HG03432 (cell line): Measurements from ENCODE around the gene FOXN3.
"Not testable (repeated sequence)": the region's sequence is repeated elsewhere in the genome, so short reads cannot be mapped to it uniquely, and the experiment has no call there.

Experiments used
- ATAC-seq: cut with Tn5 transposase; IDR thresholded peaks from one replicate; pipeline ENCODE4 v1.9.1; 2021; ENCODE audit warnings: mild to moderate bottlenecking, moderate library complexity; ENCODE audit not compliant: unreplicated experiment

Gene FOXN3

DNA sequence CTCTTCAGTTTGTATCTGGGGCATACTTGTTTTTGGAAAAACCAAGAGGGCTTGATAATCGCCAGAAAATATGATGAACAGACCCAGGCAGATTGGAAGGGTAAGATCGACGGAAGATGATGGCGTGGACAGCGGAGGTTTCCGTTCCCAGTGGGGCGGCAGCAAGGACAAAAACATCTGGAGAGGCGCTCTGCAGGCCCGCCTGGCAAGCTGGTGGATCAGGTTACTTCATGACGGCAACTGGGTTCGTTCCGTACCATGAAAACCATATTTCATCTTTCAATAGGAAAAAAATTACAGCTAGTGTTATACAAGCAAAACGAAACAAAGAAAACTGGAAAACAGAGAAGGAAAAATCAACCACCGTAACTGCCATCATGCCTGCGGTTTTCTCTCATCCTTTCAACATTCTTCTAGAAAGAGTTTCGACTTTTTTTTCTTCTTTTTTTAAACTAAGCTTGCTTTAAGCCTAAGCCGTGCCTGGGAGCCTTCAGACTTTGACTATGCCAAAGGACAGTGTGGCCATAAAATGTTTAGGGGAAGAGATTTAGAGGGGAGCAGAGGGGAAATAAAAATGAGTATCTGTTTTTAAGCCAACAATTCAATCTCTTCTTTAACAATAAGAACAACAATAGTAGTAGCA lies 210.5 kb downstream of the FOXN3 start:
- no peak for ATAC-seq

DNA sequence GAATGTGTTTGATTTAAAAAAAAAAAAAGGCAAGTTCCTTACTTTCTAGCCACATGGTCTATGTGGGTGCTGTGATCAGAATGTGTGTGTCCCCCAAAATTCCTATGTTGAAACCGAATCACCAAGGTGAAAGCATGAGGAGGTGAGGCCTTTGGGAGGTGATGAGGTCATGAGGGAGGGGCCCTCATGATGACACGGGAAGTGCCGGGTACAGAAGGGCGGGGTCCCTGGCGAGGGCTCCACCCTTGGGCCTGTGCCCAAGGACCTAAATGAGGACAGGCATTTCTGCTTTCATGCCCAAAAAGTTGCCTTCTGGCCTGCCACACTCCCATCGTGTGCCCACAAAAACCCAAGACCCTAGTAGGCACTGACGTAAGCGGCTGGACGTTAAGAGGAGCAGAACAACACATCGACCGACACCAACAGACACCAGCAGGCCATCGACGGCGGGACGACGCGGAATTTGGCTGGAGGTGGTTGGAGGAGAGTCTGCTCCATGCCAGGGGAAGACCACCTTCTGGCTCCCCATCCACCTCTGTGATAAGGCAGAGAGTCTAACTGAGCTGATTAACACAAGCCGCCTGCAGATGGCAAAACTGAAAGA lies 211.8 kb downstream of the FOXN3 start:
- ATAC-seq = no peak

DNA sequence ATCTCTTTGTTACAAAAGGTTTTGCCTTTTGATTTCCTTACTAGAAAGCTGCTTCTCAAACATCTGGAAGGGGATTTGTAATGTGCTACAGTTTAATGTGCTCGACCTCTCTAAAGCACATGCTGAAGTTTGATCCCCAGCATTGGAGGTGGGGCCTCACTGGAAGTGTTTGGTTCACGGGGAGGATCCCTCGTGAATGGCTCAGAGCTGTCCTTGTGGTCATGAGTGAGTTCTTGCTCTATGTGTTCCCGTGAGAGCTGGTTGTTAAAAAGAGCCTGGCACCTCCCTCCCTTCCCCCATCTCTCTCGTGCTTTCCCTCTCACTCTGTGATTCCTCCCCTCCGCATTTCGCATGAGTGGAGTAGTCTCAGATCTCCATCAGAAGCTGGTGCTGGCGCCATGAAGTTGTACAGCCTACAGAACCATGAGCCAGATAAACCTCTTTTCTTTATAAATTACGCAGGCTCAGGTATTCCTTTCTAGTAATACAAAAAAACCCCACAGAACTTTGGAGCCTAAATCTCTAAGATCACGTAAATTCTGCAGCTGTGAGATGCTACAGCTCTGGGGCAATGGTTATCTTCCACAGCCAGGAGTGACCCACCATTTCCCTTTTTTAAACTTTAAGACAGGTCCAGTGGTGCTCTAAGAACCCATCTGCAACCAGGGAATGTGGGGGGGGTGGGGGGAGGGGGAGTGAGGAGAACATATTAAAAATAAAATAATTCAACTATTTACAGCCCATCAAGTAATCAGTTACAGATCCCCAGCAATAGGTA lies 214.4 kb downstream of the FOXN3 start:
- no peak for ATAC-seq

- peak; percentile 47 for ATAC-seq
Measured at GRCh38 chr14:89201645-89202044, 215.4 kb downstream of the FOXN3 start.

GRCh38 chr14:89199357-89199756 lies 217.7 kb downstream of the FOXN3 start:
- ATAC-seq = not testable (repeated sequence)

GRCh38 chr14:89198544-89199329 lies 218.3 kb downstream of the FOXN3 start:
- no peak for ATAC-seq

- no peak for ATAC-seq
Measured at GRCh38 chr14:89197623-89198022, 219.4 kb downstream of the FOXN3 start.

DNA sequence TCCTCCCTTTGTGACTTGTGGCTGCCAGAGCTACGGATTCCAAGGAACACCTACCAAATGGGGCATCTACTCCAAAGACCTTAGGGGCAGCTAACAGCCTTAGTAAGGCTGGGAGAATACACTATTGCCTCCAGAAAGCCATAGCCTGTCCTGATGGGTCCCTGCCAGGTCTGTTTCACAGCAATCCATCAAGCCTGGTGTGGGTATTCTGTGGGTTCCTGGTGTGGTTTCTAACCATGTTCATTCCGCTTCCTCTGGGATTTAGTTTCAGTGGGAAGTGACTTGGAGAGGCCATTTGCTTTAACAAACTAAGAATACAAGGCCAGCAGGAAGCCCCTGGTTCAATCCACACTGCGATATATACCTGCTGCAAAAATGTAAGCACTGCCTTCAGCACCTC lies 220.5 kb downstream of the FOXN3 start:
- ATAC-seq = no peak

DNA sequence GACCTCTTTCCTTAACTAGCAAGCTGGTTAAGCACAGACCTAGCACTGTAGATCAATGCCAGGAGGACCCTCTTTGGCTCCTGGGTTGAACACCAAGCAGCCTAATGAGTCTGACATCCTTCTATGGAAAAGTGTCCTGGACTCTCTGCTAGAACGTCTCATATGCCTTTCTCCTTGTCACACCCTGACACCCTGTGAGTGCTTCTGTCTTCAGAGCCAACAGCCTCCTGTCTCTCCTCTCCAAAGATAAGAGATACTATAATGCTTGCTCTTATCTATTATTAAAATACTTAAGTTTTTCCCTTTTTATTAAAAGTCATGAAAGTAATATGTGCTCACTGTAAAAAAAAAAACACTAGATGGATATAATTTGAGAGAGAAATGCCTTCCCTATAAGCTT lies 222.7 kb downstream of the FOXN3 start:
- ATAC-seq = no peak

GRCh38 chr14:89190765-89191513 lies 226.1 kb downstream of the FOXN3 start:
- no peak for ATAC-seq

GRCh38 chr14:89188492-89188891 lies 228.5 kb downstream of the FOXN3 start:
- ATAC-seq = no peak

GRCh38 chr14:89187501-89187900 lies 229.5 kb downstream of the FOXN3 start:
- no peak for ATAC-seq

DNA sequence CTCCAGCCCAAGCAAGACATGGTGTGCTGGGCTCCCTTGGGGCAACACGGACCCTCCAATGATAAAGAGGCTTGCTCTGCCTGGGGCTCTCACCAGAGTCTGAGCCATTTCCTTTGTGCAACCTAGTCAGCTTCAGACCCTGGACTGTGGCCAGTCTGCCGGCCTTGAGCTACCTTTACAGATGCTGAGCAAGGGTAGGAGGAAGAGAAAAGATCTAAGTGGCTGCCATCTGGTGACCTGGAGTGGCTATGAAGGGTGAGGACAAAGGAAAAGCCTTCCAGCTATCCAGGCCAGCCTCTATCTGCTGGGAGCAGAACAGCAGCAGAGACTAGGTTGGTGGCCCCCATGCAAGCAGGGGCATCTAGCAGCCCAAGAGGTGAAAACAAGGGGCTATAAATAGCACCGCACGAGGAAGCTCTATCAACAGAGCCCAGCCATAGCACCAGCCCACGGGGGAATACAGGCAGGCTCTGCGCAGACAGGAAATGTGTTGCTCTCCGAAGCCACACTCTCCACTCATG lies 230.1 kb downstream of the FOXN3 start:
- peak; percentile 64 for ATAC-seq

- no peak for ATAC-seq
Measured at GRCh38 chr14:89185919-89186855, 230.8 kb downstream of the FOXN3 start.

GRCh38 chr14:89184952-89185351 lies 232.1 kb downstream of the FOXN3 start:
- no peak for ATAC-seq

- ATAC-seq = no peak
Measured at GRCh38 chr14:89182326-89182725, 234.7 kb downstream of the FOXN3 start.

GRCh38 chr14:89180546-89180945 lies 236.5 kb downstream of the FOXN3 start:
- no peak for ATAC-seq

DNA sequence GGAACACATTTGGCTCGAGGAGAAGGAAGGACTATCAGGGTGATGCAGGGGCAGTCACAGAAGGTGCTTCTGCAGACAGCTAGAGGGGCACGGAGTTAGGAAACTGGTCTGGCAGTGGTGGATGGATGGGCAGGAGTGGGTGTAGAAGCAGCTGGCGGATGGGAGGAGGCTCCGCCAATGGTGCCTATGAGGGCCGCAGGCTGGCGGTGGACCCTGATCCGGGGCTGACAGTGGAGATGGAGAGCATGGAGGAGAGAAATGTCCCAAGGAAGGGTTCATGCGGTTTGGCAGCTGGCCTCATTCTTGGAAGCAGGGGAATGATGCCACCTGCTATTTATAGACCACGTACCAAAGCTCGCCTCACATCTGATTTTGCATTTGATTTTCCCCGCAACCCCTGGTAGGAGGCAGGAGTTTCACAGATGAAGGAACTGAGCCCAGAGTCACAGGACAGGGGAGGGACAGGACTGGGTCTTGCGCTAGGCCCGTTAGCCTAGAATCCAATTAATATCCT lies 237.1 kb downstream of the FOXN3 start:
- ATAC-seq = no peak
